ENCODE results near the gene FAM174B. TPM values are rescaled to one million over a fixed set of nuclear protein-coding genes. Genes with fewer than 3 reads are reported as not detected.

FAM174B gene
- total and polyA plus RNA-seq, 8 donors, result 26.0 to 122 (median 64.7) TPM

- no peaks in the 10 kb centered on the region for H3K36me3 ChIP-seq
- no peak overlapping the region for H3K27ac ChIP-seq
- H3K4me1 ChIP-seq, result no peaks in the 10 kb centered on the region
- no peaks in the 10 kb centered on the region for H3K9me3 ChIP-seq
- no peak overlapping the region for H3K4me3 ChIP-seq
- no peaks in the 10 kb centered on the region for H3K27me3 ChIP-seq
- intact Hi-C loops (cut with DNase I), result no loop called here
- ATAC-seq, result no peak
- TF ChIP-seq CTCF (IDR thresholded peaks at IDR 0.05), result no peak
- no peak for FAIRE-seq
- no peak for DNase-seq
- 92 to 93% methylated on average over 7 of the region's 7 CpGs for WGBS, 2 donors
Observed at GRCh38 chr15:92580933-92581445, 74.6 kb downstream of the FAM174B start.

GRCh38 chr15:92580521-92580920 lies 75.1 kb downstream of the FAM174B start:
- no peak overlapping the region for H3K27ac ChIP-seq
- no peaks in the 10 kb centered on the region for H3K9me3 ChIP-seq
- no peak for ATAC-seq
- no peak for TF ChIP-seq CTCF (IDR thresholded peaks at IDR 0.05)
- whole genome bisulfite sequencing, 2 donors, result 90 to 91% methylated on average over 12 of the region's 12 CpGs
- H3K4me3 ChIP-seq, result no peak overlapping the region
- H3K36me3 ChIP-seq, result no peaks in the 10 kb centered on the region
- DNase-seq, result no peak
- no peaks in the 10 kb centered on the region for H3K4me1 ChIP-seq
- no peak for FAIRE-seq
- intact Hi-C loops (cut with DNase I), result no loop called here
- H3K27me3 ChIP-seq, result no peaks in the 10 kb centered on the region

GRCh38 chr15:92579931-92580470 lies 75.6 kb downstream of the FAM174B start:
- intact Hi-C loops (cut with DNase I), result no loop called here
- 89 to 90% methylated on average over 15 of the region's 15 CpGs for WGBS, 2 donors
- Histone ChIP-seq H3K27ac (no peak overlapping the region), H3K4me1 (no peaks in the 10 kb centered on the region), H3K9me3 (no peaks in the 10 kb centered on the region), H3K27me3 (no peaks in the 10 kb centered on the region), H3K36me3 (no peaks in the 10 kb centered on the region), H3K4me3 (no peak overlapping the region)
- FAIRE-seq, result no peak
- DNase-seq, result no peak
- TF ChIP-seq CTCF (IDR thresholded peaks at IDR 0.05), result no peak
- no peak for ATAC-seq

- no peak overlapping the region for H3K27ac ChIP-seq
- H3K4me1 ChIP-seq, result no peaks in the 10 kb centered on the region
- no peak overlapping the region for H3K4me3 ChIP-seq
- ATAC-seq (no peak), DNase-seq (no peak), FAIRE-seq (no peak)
- 78 to 82% methylated on average over 9 of the region's 9 CpGs for WGBS, 2 donors
- no peaks in the 10 kb centered on the region for H3K36me3 ChIP-seq
- H3K9me3 ChIP-seq, result no peaks in the 10 kb centered on the region
- intact Hi-C loops (cut with DNase I), result no loop called here
- no peak for TF ChIP-seq CTCF (IDR thresholded peaks at IDR 0.05)
- no peaks in the 10 kb centered on the region for H3K27me3 ChIP-seq
Observed at GRCh38 chr15:92579486-92579885, 76.1 kb downstream of the FAM174B start.

- 88 to 91% methylated on average over 12 of the region's 12 CpGs for WGBS, 2 donors
- no peaks in the 10 kb centered on the region for H3K9me3 ChIP-seq
- no peak overlapping the region for H3K4me3 ChIP-seq
- no peak for ATAC-seq
- H3K27ac ChIP-seq, result no peak overlapping the region
- intact Hi-C loops (cut with DNase I), result no loop called here
- FAIRE-seq, result no peak
- no peaks in the 10 kb centered on the region for H3K27me3 ChIP-seq
- no peak for TF ChIP-seq CTCF (IDR thresholded peaks at IDR 0.05)
- DNase-seq, result no peak
- no peaks in the 10 kb centered on the region for H3K36me3 ChIP-seq
- no peaks in the 10 kb centered on the region for H3K4me1 ChIP-seq
Observed at GRCh38 chr15:92578096-92578835, 77.3 kb downstream of the FAM174B start.
